HepG2 (cell line): ENCODE data around the gene B9D2. TPM values are rescaled to one million over a fixed set of nuclear protein-coding genes. Genes with fewer than 3 reads are reported as not detected.

Experiments used
- ATRX ChIP-seq: sonication (generic); formaldehyde crosslinking; IDR thresholded peaks from 2 replicates; pipeline ENCODE4 v1.4.0; 2020; ENCODE audit warnings: missing genetic modification reagents, borderline replicate concordance
- EZH2 ChIP-seq: conservative IDR thresholded peaks from 2 replicates; pipeline ENCODE4 v1.6.1; 2012; ENCODE audit warnings: mild to moderate bottlenecking, low read depth, low read length, moderate library complexity
- FLYWCH1 ChIP-seq: sonication (generic); formaldehyde crosslinking; IDR thresholded peaks from 2 replicates; pipeline ENCODE4 v1.8.1; 2023; ENCODE audit warnings: mild to moderate bottlenecking, missing genetic modification reagents
- HNRNPLL ChIP-seq: fragments of 200-400 bp; formaldehyde crosslinking; IDR thresholded peaks from 2 replicates; pipeline ENCODE4 v1.6.1; 2017; ENCODE audit warnings: mild to moderate bottlenecking, low read depth, low read length; ENCODE audit not compliant: poor library complexity, severe bottlenecking
- KLF13 ChIP-seq: sonication (generic); formaldehyde crosslinking; IDR thresholded peaks from 2 replicates; pipeline ENCODE4 v1.4.0; 2020; ENCODE audit warnings: mild to moderate bottlenecking, missing genetic modification reagents
- NFIB ChIP-seq: sonication (generic); formaldehyde crosslinking; IDR thresholded peaks from 2 replicates; pipeline ENCODE4 v1.9.0; 2021; ENCODE audit warnings: missing genetic modification reagents, mild to moderate bottlenecking, borderline replicate concordance
- NR2F1 ChIP-seq, 2 experiments: fragments of 450-650 bp in 1 of 2; formaldehyde crosslinking in 1 of 2; IDR thresholded peaks; 2 replicates each; pipeline versions ENCODE4 v1.5.0 to v1.6.1; 2016 to 2020; ENCODE audit warnings: mild to moderate bottlenecking in 1 of 2, missing compliant biosample characterization in 1 of 2, missing genetic modification reagents in 1 of 2, moderate library complexity in 1 of 2
- POLR2G ChIP-seq: fragments of 200-400 bp; formaldehyde crosslinking; IDR thresholded peaks from 2 replicates; pipeline ENCODE4 v1.6.1; 2018; ENCODE audit warnings: mild to moderate bottlenecking, low read depth, low read length, moderate library complexity
- RBFOX2 ChIP-seq: fragments of 200-400 bp; formaldehyde crosslinking; IDR thresholded peaks from 2 replicates; pipeline ENCODE4 v1.6.1; 2017; ENCODE audit warnings: low read depth, mild to moderate bottlenecking, low read length
- TAF1 ChIP-seq: sonication (generic); formaldehyde crosslinking; IDR thresholded peaks from 2 replicates; pipeline ENCODE4 v1.4.0; 2020; ENCODE audit warnings: missing genetic modification reagents
- ZBTB14 ChIP-seq: sonication (generic); formaldehyde crosslinking; IDR thresholded peaks from 2 replicates; pipeline ENCODE4 v1.4.0; 2020; ENCODE audit warnings: missing genetic modification reagents
- ZHX1 ChIP-seq: sonication (generic); formaldehyde crosslinking; IDR thresholded peaks from 2 replicates; pipeline ENCODE4 v1.8.1; 2022; ENCODE audit warnings: low read depth, mild to moderate bottlenecking, missing genetic modification reagents
- ZNF256 ChIP-seq: sonication (generic); formaldehyde crosslinking; conservative IDR thresholded peaks from 2 replicates; pipeline ENCODE4 v1.4.0; 2020; ENCODE audit warnings: missing genetic modification reagents
- ZNF281 ChIP-seq: sonication (generic); formaldehyde crosslinking; IDR thresholded peaks from 2 replicates; pipeline ENCODE4 v1.4.0; 2020; ENCODE audit warnings: missing genetic modification reagents, borderline replicate concordance
- ZNF687 ChIP-seq: sonication (generic); formaldehyde crosslinking; IDR thresholded peaks from 2 replicates; pipeline ENCODE4 v1.5.1; 2020; ENCODE audit warnings: mild to moderate bottlenecking, missing genetic modification reagents, moderate library complexity
- ZNF792 ChIP-seq: IDR thresholded peaks from 2 replicates; pipeline ENCODE4 v1.6.1; 2016
- ZNF841 ChIP-seq: sonication (generic); formaldehyde crosslinking; IDR thresholded peaks from 2 replicates; pipeline ENCODE4 v1.8.1; 2023; ENCODE audit warnings: missing genetic modification reagents, borderline replicate concordance
- ZSCAN30 ChIP-seq: sonication (generic); formaldehyde crosslinking; IDR thresholded peaks from 2 replicates; pipeline ENCODE4 v1.5.0; 2020; ENCODE audit warnings: mild to moderate bottlenecking, missing genetic modification reagents
- polyA plus RNA-seq, 8 experiments: library from polyadenylated mRNA; depleted of rRNA in 3 of 8; stranded (reverse) in 7 of 8; unstranded in 1 of 8; fragments of >200 nt; fragmentation: Illumina TruSeq in 4 of 8; extraction: Trizol in 4 of 8; gene quantifications; 2 replicates each; pipeline versions ENCODE4 v1.2.1 to v1.2.3, GENCODE V29; 2011 to 2016; ENCODE audit warnings: low read depth in 4 of 8, missing spikeins in 1 of 8, mixed read lengths in 1 of 8; ENCODE audit not compliant: insufficient read depth in 1 of 8
- total RNA-seq, 5 experiments: library from RNA; depleted of rRNA; stranded (reverse); fragments of >200 nt; fragmentation: Illumina TruSeq; extraction: Trizol; gene quantifications; 2 replicates each; pipeline ENCODE4 v1.2.3, GENCODE V29; 2016; ENCODE audit warnings: low read depth in 1 of 5

B9D2 gene
- total and polyA plus RNA-seq, 2 of the 13 experiments (the other 11 are each of a cell fraction or from before 2014, with no cell fraction given), result 3.1 to 4.4 TPM

- TF ChIP-seq ZNF281 (CRISPR knock-in tag) (no peak), ZNF687 (CRISPR knock-in tag) (peak; percentile 88), EZH2 (no peak), ZNF256 (CRISPR knock-in tag) (peak; percentile 42; the same call in 1 of the 2 replicates), FLYWCH1 (CRISPR knock-in tag) (no peak), NFIB (CRISPR knock-in tag) (no peak), ZNF841 (CRISPR knock-in tag) (no peak), NR2F1 (CRISPR knock-in tag; IDR thresholded peaks at IDR 0.05) (no peak), ZNF792 (CRISPR knock-in tag) (no peak), POLR2G (no peak; the same call in 1 of the 2 replicates), ZSCAN30 (CRISPR knock-in tag) (no peak; the same call in 1 of the 2 replicates), KLF13 (no peak), HNRNPLL (peak; percentile 46), ZBTB14 (CRISPR knock-in tag) (no peak), ZHX1 (no peak), ATRX (CRISPR knock-in tag) (no peak), RBFOX2 (peak; percentile 69), TAF1 (CRISPR knock-in tag) (peak; percentile 47; the same call in 1 of the 2 replicates)
Measured at GRCh38 chr19:41352609-41353465, 11.1 kb downstream of the B9D2 start (continued).
